HL-60 (cell line): ENCODE measurements around the gene THBS4.

Experiments used
- DNase-seq, 2 experiments: peaks; one replicate each; pipeline ENCODE4 v3.0.0-alpha.2; 2010 to 2020; ENCODE audit warnings: low read depth in 1 of 2, low spot score in 1 of 2
- H3K27ac ChIP-seq: fragments of 250-450 bp; sonication (Bioruptor Pico); replicated peaks from 2 replicates; pipeline ENCODE4 v1.5.1; 2020; ENCODE audit warnings: mild to moderate bottlenecking, moderate library complexity
- H3K27me3 ChIP-seq: fragments of 250-450 bp; sonication (Bioruptor Pico); 2 replicates; pipeline ENCODE4 v1.5.1; 2021; ENCODE audit warnings: mild to moderate bottlenecking, moderate library complexity; ENCODE audit not compliant: insufficient read depth, poor library complexity, severe bottlenecking
- H3K4me3 ChIP-seq: replicated peaks from 2 replicates; pipeline ENCODE4 v1.5.1; 2011; ENCODE audit warnings: mild to moderate bottlenecking, control low read depth, low read length; ENCODE audit not compliant: insufficient read depth
- GABPA ChIP-seq: IDR thresholded peaks from 2 replicates; pipeline ENCODE4 v1.6.1; 2012; ENCODE audit warnings: low read depth
- POLR2AphosphoS5 ChIP-seq: IDR thresholded peaks from 2 replicates; pipeline ENCODE4 v1.6.1; 2012; ENCODE audit warnings: low read depth
- SPI1 ChIP-seq: IDR thresholded peaks from 2 replicates; pipeline ENCODE4 v1.6.1; 2012; ENCODE audit warnings: low read depth, mild to moderate bottlenecking, borderline replicate concordance
- TF ChIP-seq, protein P1 (sequence below): IDR thresholded peaks from 2 replicates; pipeline ENCODE4 v1.6.1; 2012; ENCODE audit warnings: low read depth; ENCODE audit not compliant: insufficient replicate concordance
- TF ChIP-seq, protein P2 (sequence below): IDR thresholded peaks from one replicate; pipeline ENCODE4 v1.5.1; 2011; ENCODE audit warnings: low read length, control low read depth, inconsistent platforms; ENCODE audit not compliant: insufficient read depth

THBS4 gene

DNA sequence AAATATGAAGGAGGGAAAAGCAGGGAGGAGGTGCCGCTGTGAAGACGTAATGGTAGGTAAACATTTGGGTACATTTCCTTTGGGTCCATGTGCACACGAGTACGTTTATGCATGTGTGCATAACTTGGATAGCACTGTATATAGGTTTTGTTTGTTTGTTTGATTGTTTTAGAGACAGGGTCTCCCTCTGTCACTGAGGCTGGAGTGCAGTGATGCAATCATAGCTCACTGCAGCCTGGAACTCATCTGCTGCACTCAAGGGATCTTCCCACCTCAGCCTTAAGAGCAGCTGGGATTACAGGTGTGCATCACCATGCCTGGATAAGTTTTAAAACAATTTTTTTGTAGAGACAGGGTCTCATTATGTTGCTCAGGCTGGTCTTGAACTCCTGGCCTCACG lies 94.0 kb downstream of the THBS4 start:
- no peaks in the 10 kb centered on the region for H3K27me3 ChIP-seq
- no peak overlapping the region for H3K27ac ChIP-seq
- no peak overlapping the region for H3K4me3 ChIP-seq
- TF ChIP-seq, protein P1, sequence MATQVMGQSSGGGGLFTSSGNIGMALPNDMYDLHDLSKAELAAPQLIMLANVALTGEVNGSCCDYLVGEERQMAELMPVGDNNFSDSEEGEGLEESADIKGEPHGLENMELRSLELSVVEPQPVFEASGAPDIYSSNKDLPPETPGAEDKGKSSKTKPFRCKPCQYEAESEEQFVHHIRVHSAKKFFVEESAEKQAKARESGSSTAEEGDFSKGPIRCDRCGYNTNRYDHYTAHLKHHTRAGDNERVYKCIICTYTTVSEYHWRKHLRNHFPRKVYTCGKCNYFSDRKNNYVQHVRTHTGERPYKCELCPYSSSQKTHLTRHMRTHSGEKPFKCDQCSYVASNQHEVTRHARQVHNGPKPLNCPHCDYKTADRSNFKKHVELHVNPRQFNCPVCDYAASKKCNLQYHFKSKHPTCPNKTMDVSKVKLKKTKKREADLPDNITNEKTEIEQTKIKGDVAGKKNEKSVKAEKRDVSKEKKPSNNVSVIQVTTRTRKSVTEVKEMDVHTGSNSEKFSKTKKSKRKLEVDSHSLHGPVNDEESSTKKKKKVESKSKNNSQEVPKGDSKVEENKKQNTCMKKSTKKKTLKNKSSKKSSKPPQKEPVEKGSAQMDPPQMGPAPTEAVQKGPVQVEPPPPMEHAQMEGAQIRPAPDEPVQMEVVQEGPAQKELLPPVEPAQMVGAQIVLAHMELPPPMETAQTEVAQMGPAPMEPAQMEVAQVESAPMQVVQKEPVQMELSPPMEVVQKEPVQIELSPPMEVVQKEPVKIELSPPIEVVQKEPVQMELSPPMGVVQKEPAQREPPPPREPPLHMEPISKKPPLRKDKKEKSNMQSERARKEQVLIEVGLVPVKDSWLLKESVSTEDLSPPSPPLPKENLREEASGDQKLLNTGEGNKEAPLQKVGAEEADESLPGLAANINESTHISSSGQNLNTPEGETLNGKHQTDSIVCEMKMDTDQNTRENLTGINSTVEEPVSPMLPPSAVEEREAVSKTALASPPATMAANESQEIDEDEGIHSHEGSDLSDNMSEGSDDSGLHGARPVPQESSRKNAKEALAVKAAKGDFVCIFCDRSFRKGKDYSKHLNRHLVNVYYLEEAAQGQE: no peak
- TF ChIP-seq SPI1 (no peak), POLR2AphosphoS5 (no peak), GABPA (no peak)
- TF ChIP-seq, protein P2, sequence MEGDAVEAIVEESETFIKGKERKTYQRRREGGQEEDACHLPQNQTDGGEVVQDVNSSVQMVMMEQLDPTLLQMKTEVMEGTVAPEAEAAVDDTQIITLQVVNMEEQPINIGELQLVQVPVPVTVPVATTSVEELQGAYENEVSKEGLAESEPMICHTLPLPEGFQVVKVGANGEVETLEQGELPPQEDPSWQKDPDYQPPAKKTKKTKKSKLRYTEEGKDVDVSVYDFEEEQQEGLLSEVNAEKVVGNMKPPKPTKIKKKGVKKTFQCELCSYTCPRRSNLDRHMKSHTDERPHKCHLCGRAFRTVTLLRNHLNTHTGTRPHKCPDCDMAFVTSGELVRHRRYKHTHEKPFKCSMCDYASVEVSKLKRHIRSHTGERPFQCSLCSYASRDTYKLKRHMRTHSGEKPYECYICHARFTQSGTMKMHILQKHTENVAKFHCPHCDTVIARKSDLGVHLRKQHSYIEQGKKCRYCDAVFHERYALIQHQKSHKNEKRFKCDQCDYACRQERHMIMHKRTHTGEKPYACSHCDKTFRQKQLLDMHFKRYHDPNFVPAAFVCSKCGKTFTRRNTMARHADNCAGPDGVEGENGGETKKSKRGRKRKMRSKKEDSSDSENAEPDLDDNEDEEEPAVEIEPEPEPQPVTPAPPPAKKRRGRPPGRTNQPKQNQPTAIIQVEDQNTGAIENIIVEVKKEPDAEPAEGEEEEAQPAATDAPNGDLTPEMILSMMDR: no peak
- no peak for DNase-seq
